Femur (tissue), 1 donor: ENCODE results near the gene ACD.

Source experiments
- DNase-seq: peaks from one replicate; pipeline ENCODE4 v3.0.0-alpha.2; 2017

Gene ACD

GRCh38 chr16:67661101-67661761, 1.2 kb upstream of the ACD start:
- DNase-seq, result no peak

DNA sequence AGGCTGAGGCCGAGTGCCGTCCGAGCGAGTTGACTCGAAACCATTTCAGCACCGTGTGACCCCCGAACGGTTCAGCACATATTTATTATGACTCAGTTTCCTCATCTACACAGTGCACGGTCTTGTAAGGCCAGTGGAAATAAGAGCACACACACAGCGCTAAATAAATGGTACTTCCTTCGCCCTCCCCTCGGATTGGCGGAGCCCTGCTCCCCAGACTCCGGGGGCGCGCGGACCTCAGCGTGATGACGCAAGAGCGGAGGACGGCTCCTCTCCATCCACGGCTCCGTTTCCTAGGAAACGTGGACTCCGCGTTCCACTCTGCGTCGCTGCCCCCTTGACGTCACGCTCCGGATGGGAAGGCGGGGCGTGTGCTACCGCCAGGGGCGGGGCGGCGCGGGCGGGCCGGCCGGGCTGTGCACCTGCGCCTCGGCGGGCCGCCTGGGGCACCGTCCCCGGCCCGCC, 536 bp upstream of the ACD start, which contains the start of gene PARD6A:
PARD6A (plus strand) TSS at position 397 of the 465 bp plus-strand sequence. CDS start 79 bp downstream, outside the sequence.
- peak; percentile 97 for DNase-seq

DNA sequence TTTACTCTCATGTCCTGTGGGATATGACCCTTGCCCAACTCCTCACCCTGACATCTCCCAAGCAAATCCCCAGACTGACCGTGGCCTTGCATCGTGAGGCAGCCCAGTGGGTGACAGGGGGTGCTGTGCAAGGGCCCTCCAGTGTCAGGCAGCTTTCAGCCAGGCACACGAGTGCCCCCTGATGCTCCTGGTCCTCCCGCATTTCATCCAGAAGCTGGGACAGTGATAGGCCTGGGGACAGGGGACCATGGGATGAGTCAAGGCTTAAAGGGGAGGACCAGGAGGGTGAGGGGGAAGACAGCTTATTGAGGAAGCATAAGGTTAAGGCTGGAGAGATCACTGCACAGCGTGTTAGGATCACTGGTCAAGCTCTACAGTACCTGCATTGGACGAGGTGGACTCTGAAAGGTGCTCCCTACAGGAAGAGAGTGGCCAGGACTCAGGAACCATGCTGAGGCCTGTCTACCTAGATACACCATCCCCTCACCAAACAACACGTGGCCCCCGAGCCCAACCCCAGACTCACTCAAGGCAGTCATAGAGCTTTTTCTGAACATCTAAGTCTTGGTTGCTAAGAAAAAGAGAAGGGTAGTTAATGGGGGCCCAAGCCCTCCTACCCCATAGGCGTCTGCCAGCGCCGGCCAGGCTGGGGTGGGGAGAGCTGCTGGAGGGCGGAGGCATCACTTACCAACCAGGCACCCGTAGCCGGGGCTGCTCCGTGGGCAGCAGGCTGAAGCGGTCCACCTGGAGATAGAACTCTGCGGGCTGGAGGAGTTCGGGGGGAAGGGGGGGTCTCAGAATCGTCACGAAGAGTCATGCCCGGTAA, 998 bp downstream of the ACD start:
- no peak for DNase-seq

DNA sequence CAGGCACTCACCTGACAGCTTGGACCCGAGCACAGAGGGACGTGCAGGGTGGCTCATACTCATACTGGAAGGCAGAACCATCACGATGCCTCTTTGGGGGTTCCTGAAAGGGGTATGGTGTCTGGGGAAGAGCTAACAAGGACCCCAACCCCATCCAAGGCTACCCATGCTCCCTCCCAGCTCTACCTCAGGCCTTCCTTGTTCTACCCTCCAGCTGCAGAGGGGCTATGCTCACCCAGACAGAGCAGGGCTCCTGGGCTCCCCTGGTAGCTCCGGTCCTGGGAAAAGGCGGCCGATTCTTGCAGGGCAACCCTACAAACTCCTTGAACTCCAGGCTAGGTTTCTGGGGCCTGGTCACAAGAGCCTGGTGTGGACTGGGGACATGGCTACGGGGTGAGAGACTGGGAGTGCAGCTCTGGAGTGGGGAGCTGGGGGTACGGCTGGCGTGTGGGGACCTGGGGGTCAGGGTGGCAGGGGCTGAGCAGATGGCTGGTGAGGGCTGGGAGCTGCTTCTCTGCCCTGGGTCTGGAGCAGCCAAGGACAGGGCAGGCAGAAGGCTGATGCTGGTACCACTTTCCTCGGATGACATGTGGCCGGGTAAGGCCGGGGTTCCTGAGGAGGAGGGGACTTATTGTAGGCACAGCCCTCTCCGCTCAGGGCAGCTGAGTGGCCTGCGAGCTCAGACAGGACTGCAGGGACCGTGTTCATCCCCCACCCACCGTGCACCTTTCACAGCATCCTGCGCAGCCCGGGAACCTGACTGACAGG, 2.1 kb downstream of the ACD start:
- DNase-seq, result peak; percentile 14

DNA sequence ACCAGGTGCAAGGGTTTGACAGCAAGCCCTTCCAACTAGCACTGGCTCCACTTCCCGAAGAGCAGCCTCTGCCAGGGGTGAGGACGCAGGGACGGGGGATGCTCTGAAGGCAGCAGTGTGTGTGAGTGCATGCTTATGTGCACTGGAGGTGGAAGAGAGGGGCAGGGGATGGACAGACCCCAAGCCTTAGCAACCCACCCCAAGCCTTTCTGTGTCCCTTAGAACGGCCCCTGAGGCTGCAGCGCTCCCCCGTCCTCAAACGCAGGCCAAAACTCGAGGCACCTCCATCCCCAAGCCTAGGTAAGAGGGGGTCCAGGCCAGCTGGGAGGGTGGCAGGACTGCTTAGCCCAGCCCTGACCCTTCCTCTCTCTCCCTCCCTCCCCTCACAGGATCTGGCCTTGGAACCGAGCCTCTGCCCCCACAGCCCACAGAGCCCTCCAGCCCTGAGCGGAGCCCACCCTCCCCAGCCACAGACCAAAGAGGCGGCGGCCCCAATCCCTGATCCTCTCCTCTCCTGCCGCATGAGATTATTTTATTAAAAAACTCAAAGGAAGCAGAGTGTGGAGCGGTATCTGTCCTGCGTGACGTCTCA, 2.9 kb downstream of the ACD start:
- no peak for DNase-seq

DNA sequence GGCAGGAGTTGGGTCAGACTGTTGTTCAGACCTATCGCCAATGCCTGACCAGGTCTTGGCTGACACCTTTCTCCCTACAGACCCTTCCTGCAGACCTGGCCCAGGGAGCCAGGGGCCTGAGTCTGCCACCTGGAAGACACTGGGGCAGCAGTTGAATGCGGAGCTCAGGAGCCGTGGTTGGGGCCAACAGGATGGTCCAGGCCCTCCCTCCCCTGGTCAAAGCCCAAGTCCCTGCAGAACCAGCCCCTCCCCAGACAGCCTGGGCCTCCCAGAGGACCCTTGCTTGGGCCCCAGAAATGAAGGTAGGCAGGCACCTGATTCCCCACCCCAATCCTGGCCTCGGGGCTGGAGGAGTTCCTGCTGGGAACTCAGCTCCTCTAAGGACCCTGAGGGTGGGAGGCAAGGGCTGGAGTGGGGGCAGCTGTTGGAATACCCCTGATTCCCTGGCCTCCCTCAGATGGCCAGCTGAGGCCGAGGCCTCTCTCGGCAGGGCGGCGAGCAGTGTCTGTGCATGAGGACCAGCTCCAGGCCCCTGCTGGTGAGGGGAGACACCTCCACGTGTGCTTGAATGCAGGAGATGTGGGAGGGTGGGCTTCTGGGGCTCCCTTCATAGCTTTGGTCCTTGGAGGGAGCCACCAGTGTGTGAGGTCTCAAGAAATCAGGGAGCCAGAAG, 3.6 kb downstream of the ACD start:
- no peak for DNase-seq

- no peak for DNase-seq
Measured at GRCh38 chr16:67655363-67655762, 4.7 kb downstream of the ACD start.

DNA sequence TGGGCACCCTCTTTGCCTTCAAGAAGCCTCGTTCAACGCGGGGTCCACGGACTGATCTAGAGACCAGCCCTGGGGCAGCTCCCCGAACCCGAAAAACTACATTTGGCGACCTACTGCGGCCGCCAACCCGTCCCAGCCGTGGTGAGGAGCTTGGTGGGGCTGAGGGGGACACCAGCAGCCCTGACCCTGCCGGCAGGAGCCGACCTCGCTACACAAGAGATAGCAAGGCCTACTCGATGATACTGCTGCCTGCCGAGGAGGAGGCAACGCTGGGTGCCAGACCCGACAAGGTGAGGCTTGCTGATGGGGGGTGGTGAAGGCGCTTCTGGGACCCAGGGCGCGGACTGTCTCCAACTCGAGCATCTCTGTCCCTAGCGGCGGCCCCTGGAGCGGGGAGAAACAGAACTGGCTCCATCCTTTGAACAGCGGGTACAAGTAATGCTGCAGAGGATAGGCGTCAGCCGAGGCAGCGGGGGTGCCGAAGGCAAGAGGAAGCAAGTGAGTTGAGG, 5.6 kb downstream of the ACD start:
- DNase-seq, result peak; percentile 19

GRCh38 chr16:67653789-67654402, 6.2 kb downstream of the ACD start:
- peak; percentile 17 for DNase-seq

DNA sequence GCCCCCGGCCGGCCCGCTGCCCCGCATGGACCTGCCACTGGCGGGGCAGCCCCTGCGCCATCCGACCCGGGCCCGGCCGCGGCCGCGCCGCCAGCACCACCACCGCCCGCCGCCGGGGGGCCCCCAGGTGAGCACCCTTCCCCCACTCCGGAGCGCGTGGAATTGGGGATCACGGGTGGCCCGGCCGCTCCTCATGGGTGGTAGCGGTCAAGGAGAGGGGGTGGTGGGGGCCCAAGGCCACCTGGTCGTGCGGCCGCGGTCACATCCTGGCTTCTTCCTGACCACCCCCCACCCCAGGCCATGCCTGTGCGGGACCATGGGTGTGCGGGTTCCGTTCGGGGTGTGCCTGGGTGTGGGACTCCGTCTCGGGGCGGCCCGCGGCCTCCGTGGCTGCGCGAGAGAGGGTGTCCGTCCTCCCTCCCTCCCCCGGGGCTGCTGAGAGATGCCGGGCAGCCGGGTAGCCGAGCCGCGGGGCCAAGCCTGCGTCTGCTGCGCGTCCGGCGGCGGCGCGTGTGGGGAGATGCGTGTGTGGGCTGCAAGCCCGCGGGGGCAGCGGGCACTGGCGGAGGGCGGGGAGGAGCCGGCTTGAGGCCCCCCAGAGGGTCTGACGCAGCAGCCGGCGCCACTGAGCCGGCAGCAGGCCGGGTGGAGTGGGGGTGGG, 6.8 kb downstream of the ACD start:
- peak; percentile 29 for DNase-seq

- DNase-seq, result peak; percentile 32
Measured at GRCh38 chr16:67652578-67653127, 7.4 kb downstream of the ACD start.

- DNase-seq, result no peak
Measured at GRCh38 chr16:67651847-67652246, 8.2 kb downstream of the ACD start.

DNA sequence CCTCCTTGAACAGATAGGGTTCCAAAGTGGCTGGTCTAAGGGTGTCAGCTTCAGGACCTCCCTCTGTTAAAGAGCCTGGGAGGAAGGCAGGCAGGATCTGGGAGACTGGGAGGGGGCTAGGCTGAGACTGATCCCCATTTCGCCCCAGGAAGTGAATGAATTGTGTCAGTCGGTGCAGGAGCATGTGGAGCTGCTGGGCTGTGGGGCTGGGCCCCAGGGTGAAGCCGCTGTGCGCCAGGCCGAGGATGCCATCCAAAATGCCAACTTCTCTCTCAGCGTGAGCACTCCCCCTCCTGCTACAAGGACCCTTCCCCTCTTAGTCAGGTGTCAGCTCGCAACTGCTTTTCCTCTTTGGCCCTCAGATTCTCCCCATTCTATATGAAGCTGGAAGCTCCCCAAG, 9.0 kb downstream of the ACD start:
- DNase-seq, result no peak

DNA sequence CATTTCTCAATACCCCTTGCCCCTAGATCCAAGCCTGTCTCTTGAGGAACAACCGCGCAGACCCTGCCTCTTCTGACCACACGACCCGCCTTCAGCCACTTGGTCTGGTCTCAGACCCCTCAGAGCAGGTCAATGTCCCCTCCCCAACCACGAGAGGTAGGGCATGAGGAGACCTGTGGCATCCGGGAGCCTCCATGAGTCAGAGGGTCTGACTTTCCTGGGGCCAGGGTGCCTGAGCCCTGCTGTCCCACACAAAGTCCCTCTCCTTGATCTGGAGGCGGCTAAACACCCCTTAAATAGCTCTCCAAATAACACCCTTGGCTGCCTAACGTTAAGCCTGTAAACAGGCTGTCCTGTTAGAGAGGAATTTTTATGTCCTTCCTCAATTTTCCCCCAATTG, 10.0 kb downstream of the ACD start:
- DNase-seq, result no peak

GRCh38 chr16:67649494-67649931, 10.5 kb downstream of the ACD start:
- peak; percentile 36 for DNase-seq

DNA sequence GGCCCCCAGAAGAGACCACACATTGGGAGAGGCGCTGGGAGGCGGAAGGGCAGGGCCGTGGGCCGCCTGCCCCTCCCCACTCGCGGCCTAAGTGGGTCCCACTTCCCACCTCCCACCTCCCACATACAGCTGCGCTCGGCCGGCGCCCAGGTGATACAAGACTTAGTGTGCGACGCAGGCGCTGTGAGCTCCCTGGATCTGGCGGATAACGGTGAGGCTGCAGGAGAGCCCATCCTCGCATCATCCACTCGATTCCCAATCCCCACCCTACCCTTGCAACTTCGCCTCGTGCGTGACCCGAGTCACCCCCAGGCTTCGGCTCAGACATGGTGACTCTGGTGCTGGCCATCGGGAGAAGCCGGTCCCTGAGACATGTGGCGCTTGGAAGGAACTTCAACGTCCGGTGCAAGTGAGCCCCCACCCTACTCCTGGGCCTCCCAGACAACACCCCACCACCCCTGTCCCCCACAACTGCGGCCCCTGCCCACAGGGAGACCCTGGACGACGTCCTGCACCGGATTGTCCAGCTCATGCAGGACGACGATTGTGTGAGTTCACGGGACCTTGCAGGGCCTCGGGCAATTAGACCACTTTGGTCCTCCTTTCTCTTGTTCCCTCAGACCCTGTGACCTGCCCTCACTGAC, 11.2 kb downstream of the ACD start:
- no peak for DNase-seq

- DNase-seq, result no peak
Measured at GRCh38 chr16:67648088-67648763, 11.8 kb downstream of the ACD start.

DNA sequence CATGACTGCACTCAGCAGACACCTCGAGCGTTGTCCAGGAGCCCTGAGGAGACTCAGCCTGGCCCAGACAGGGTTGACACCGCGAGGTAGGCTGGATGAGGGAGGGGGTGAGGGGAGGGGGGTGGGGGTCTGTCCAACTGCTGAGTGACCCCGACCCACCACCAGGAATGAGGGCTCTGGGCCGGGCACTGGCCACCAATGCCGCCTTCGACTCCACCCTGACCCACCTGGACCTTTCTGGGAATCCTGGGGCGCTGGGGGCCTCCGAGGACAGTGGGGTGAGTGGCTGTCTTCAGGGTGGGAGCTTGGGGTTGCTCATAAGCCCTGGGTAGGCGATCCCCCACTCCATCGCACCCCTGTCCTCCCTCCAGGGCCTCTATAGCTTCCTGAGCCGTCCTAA, 12.4 kb downstream of the ACD start:
- no peak for DNase-seq

GRCh38 chr16:67647111-67647651, 12.9 kb downstream of the ACD start:
- no peak for DNase-seq
